HG03432 (cell line): ENCODE measurements around the gene PLIN4.

Experiments
- ATAC-seq: cut with Tn5 transposase; IDR thresholded peaks from one replicate; pipeline ENCODE4 v1.9.1; 2021; ENCODE audit warnings: mild to moderate bottlenecking, moderate library complexity; ENCODE audit not compliant: unreplicated experiment

The PLIN4 gene

GRCh38 chr19:4456843-4457653, 61.2 kb downstream of the PLIN4 start:
- ATAC-seq, result no peak

- ATAC-seq, result no peak
These were observed 61.8 kb downstream of the PLIN4 start for GRCh38 chr19:4456476-4456842.

GRCh38 chr19:4455719-4456475, 62.4 kb downstream of the PLIN4 start:
- ATAC-seq, result no peak

- no peak for ATAC-seq
These were observed 63.3 kb downstream of the PLIN4 start for GRCh38 chr19:4454747-4455718.

- ATAC-seq, result no peak
These were observed 64.8 kb downstream of the PLIN4 start for GRCh38 chr19:4453232-4454179.

- no peak for ATAC-seq
These were observed 65.9 kb downstream of the PLIN4 start for GRCh38 chr19:4452230-4452990.
